HEK293 (cell line): ENCODE results near the gene ADAM33.

Source experiments
- TCF7L2 ChIP-seq: IDR thresholded peaks from 2 replicates; pipeline ENCODE4 v1.6.1; 2011; ENCODE audit warnings: low read depth, mild to moderate bottlenecking, inconsistent platforms, low read length, moderate library complexity, borderline replicate concordance
- ZNF549 ChIP-seq: fragments of 450-650 bp; IDR thresholded peaks from 2 replicates; pipeline ENCODE4 v1.5.1; 2018; ENCODE audit warnings: missing biosample characterization, missing genetic modification characterization, mild to moderate bottlenecking, inconsistent platforms, moderate library complexity
- TF ChIP-seq, protein P1 (sequence below): fragments of 450-650 bp; formaldehyde crosslinking; IDR thresholded peaks from 2 replicates; pipeline ENCODE4 v1.5.1; 2016; ENCODE audit warnings: missing biosample characterization, missing genetic modification characterization

DNA sequence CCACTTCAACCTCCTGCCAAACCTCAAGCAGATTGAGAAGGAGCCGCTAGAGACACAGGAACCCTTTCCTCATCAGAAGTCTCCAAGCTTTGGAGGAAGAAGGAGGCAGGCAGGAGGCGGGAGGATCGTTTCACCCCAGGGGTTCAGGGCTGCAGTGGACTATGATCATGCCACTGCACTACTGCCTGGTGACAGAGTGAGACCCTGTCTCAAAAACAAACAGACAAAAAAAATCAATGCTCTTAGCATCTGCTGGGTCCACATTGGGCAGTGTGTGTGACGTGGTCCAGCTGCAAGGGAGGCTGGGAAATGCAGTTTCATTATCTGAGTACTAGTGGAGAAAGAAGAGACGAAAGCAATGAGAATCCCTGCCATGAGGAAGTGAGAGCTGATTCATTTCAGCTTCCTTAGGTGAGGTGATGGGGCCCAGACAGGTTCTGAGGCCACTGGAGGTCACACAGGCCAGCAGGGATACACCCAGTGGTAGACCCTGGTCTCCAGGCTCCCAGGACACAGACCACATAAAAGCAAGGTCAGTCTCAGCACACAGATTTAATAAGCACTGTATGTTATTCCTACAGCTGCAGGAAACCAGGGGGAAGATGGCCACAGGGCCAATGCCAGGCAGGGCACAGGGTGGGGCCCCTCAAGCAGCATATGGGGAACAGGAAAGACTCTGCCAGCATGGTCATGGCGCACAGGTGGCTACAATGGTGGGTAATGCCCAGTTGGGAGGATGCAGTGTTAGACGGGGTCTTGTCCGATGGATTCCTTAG lies 22.9 kb downstream of the ADAM33 start:
- TF ChIP-seq ZNF549 (no peak), TCF7L2 (no peak)
- TF ChIP-seq, protein P1, sequence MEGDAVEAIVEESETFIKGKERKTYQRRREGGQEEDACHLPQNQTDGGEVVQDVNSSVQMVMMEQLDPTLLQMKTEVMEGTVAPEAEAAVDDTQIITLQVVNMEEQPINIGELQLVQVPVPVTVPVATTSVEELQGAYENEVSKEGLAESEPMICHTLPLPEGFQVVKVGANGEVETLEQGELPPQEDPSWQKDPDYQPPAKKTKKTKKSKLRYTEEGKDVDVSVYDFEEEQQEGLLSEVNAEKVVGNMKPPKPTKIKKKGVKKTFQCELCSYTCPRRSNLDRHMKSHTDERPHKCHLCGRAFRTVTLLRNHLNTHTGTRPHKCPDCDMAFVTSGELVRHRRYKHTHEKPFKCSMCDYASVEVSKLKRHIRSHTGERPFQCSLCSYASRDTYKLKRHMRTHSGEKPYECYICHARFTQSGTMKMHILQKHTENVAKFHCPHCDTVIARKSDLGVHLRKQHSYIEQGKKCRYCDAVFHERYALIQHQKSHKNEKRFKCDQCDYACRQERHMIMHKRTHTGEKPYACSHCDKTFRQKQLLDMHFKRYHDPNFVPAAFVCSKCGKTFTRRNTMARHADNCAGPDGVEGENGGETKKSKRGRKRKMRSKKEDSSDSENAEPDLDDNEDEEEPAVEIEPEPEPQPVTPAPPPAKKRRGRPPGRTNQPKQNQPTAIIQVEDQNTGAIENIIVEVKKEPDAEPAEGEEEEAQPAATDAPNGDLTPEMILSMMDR, result no peak
